ENCODE measurements around the gene GLIPR1.
"Not testable (repeated sequence)": the region's sequence is repeated elsewhere in the genome, so short reads cannot be mapped to it uniquely, and the experiment has no call there.

GLIPR1 gene

DNA sequence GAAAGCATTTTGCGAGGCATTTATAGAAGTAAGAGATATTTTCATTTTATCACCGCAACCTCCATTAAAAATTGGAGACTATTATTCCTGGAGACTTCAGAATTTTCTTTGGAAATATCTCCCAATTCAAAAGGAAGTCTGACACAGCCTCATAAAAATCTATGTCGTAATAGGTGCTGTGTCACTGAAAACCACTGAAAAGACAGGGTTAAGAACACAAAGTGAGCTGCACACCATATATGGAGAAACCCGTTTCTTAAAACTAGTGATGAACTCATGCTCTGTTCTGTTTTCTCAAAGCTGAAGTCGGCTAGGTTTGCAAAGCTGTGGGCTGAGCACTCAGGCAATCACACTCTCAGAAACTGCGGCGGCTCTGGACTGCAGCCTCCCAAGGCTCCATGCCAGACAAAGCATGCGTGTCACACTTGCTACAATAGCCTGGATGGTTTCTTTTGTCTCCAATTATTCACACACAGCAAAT lies at the start of gene GLIPR1:
Gene GLIPR1 (plus strand): TSS at position 287 of the 481 bp plus-strand sequence. CDS start 126 bp downstream, at position 413.
- peak; percentile 59 for DNase-seq

GRCh38 chr12:75432924-75433323 lies 47.6 kb upstream of the GLIPR1 start:
- DNase-seq: no peak

DNA sequence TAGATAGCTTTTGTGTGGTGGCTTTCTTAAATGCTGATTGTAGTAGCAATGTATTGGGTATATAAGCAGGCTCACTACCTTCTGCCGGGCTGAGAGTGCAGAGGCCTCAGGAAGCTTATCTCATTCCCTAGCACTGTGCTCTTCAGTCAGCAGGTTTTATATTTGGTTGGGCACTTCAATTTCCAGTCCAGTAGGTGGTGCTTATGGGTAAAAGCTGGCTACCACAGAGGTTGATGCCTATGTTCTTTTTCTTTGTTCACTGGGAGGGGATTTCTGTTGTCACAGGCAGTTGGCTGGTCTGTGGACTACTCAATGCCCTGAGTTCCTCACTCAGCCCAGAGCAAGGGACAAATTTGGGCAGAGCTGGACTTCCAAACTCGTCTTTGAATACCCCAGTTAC lies 43.0 kb upstream of the GLIPR1 start:
- DNase-seq: peak; percentile 3

GRCh38 chr12:75438059-75438754 lies 42.3 kb upstream of the GLIPR1 start:
- DNase-seq: peak; percentile 57

DNA sequence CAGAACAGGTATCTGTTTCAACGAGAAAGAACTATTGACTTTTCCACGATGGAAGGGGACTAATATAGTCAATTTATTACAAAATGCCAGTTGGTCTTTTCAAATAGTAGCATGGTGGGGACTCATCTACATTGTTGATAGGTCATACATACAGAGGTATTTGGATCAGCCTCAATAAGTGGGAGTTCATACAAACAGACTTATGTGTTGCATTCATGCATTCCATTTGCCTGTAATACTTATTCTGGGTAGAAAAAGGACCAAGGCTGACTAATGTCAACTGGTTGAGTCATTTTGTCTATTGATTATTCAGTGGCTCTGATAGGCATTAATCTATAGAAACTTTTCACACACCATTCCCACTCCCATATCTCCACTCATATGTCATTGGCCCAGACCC lies 41.5 kb upstream of the GLIPR1 start:
- no peak for DNase-seq

DNA sequence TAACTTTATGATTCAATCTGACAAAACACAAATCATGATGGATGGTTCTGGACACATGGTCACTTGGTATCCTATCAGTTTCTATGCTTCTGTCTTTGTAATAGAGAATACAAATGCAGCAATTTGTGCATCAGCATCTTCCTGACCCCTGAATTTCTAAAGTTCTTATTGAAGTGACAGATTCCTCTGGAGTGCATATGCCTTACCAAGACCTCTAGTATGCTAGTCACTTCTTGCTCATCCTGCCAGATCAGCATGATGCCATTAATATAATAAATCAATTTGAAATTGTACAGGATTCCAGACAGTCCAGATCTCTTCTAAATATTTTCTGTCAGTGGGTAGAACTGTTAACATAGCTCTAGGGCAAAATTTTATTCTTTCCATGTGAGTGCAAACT lies 40.6 kb upstream of the GLIPR1 start:
- no peak for DNase-seq

- not testable (repeated sequence) for DNase-seq
These were observed 38.7 kb upstream of the GLIPR1 start for GRCh38 chr12:75441687-75442449.

GRCh38 chr12:75442454-75442853 lies 38.1 kb upstream of the GLIPR1 start:
- not testable (repeated sequence) for DNase-seq

DNA sequence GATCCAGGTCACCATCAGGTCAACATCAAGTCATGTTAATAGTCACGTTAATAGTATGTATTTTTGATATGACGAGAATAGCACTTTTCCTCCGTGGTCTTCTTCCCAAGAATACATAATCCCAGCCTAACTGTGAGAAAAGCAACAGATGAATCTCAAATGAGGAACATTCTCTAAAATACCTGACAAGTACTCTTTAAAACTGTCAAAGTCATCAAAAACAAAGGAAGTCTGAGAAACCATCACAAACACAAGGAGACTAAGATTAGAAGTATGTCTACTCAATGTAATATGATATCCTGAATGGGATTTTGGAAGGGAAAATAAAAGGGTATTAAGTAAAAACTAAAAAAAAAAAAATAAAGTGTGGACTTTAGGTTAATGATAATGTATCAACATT lies 36.8 kb upstream of the GLIPR1 start:
- no peak for DNase-seq

- DNase-seq: no peak
These were observed 36.0 kb upstream of the GLIPR1 start for GRCh38 chr12:75444429-75445136.

GRCh38 chr12:75445137-75445507 lies 35.4 kb upstream of the GLIPR1 start:
- not testable (repeated sequence) for DNase-seq

- DNase-seq: no peak
These were observed 33.7 kb upstream of the GLIPR1 start for GRCh38 chr12:75446857-75447256.

- no peak for DNase-seq
These were observed 32.7 kb upstream of the GLIPR1 start for GRCh38 chr12:75447691-75448393.

DNA sequence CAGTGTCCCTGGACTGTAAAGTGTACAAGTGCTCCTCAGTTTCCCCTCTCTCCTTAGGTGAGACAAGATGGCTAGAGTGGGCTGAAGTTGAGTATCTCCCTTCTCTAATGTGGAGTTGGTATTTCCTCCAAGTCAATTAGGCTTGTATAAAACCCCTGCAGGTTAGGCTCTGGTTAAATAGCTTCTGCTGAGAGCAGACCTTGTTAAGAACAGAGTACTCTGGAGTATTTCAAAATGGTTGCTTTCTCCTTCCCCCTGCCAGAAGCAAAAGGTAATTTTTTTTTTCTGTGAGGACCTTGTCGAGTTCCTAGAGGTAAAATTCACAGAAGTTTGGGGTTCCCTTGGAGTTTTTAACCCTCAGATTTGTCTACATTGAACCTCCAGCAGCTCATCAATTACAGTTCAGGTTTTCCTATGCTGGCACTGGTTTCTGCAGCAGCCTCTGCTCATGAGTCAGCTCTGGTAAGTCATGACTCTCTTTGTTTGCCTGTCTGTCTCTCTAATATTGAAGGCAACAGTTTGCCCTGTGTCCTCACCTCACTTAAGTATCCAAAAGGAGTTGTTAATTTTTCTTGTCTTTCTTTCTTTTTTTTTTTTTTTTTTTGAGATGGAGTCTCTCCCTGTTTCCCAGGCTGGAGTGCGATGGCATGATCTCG lies 27.8 kb upstream of the GLIPR1 start:
- no peak for DNase-seq

DNA sequence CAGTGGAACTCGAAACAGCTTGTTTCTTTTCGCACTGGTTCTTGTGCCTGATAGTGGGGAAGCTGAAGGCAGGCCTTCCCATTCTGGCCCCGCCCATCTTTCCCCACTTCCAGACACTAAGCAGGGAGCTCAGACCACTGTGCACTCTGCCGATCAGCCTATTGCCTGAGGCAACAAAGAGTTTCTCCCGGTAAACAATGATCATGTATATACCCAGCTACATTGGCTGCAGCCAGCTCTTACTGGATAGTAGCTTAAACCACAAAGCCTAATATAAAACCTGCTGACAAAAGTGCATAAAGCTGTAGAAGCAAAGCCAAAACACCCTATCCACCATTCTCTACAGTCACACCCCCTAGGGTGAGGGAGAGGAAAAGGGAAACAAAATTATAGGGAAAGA lies 24.7 kb upstream of the GLIPR1 start:
- peak; percentile 50 for DNase-seq

- no peak for DNase-seq
These were observed 23.4 kb upstream of the GLIPR1 start for GRCh38 chr12:75457191-75457590.

DNA sequence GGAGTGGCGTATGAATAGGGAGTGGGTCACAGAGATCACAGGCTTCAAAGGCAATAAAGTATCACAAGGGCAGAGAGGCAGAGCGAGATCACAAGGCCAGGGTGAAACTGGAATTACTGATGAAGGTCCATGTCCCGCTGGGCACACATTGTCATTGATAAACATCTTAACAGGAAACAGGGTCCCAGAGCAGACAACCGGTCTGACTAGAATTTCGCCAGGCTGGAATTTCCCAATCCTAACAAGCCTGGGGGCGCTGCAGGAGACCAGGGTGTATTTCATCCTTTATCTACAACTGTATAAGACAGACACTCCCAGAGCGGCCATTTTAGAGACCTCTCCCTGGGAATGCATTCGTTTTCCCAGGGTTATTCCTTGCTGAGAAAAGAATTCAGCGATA lies 22.7 kb upstream of the GLIPR1 start:
- peak; percentile 1 for DNase-seq

DNA sequence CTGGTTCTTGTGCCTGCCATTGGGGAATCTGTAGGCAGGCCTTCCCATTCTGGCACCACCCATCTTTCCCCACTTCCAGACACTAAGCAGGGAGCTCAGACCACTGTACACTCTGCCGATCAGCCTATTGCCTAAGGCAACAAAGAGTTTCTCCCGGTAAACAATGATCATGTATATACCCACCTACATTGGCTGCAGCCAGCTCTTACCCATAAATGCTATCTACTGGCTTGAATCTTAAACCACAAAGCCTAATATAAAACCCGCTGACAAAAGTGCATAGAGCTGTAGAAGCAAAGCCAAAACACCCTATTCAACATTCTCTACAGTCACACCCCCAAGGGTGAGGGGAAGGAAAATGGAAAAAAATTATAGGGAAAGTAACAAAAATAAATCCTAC lies 20.8 kb upstream of the GLIPR1 start:
- DNase-seq: no peak

DNA sequence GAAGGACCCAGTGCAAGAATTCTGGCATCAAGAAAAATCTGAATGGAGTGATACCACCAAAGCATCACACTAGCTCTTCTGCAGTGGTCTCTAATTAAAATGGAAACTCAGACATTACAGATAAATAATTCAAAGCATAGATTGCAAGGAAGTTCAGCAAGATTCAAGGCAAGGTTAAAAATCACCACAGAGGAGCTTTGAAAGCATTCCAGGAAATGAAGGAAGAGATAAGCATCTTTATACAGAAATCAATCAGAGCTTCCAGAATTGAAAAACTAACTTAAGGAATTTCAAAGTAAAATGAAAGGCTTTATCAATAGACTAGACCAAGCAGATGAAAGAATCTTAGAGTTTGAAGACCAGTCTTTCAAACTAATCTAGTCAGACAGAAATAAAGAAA lies 20.4 kb upstream of the GLIPR1 start:
- DNase-seq: no peak

DNA sequence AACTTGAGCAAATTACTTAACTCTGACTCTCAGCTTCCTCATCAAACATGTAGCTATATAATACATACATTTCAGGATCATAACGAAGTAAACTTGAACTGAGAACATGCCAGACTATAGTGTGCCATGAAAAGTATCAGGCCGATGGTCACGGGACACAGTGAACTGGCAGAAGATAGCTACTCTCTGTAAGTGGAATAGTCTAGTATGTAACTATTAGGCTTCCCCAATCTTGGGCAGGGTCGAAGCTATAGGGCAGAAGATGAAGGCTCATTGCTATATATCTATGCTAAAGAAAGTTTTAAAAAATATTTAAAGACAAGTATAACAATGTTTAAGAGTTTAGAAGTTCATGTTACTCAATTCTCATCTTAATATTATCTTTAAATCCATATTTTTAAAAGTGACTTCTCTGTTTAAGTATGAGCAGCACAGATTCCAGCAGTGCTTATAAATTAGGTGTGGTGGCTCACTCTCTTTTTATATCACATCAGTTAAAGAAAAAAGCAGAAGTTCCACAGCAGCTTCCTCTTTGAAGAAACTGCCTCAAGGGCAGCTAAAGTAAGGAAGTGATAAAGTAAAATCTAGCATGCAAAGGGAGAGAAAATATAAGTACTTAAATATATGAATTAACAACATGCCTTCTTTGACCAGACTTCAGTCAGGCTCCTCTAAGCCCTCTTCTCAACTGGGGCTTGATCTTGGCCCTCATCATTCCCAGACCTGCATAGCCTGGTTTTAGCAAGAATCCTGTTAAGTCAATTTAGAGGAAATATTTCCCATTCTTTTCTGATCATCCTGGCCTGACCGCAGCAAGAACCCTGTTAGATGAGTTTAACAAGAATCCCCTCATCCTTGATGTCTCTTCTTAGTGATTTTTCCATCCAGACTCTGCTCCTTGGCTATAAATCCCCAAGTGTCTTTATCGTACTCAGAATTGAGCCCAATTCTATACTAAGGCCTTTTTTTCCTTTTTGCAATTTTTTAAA lies 8.4 kb upstream of the GLIPR1 start:
- DNase-seq: no peak

DNA sequence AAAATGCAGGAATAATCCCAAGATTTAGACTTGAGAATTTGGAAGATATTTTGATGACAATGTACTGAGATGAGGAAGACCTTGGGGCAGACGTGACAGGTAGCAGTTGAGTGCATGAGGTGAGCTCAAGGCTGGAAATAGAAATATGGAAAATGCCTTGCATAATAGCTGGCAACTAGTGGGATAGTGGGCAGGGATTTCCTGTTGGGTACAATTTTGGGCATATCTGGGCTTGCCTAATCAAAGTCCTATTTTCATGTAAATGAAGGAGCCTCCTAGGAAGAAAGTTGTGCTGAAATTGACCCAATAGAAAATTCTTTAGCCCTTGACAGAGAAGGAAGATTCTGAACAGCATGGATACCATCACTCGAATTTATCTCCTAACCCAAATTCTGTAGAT lies 6.4 kb upstream of the GLIPR1 start:
- no peak for DNase-seq
